NCI-H1694 (cell line): ENCODE measurements around the gene MAGI1.

Experiments used
- DNase-seq: peaks from one replicate; lab custom pipeline; 2025; lab: John Stamatoyannopoulos, UW

The MAGI1 gene

GRCh38 chr3:65945480-65945879 lies 93.2 kb downstream of the MAGI1 start:
- DNase-seq = no peak

GRCh38 chr3:65944252-65944651 lies 94.5 kb downstream of the MAGI1 start:
- DNase-seq = no peak

GRCh38 chr3:65939801-65940246 lies 98.9 kb downstream of the MAGI1 start:
- DNase-seq = no peak

DNA sequence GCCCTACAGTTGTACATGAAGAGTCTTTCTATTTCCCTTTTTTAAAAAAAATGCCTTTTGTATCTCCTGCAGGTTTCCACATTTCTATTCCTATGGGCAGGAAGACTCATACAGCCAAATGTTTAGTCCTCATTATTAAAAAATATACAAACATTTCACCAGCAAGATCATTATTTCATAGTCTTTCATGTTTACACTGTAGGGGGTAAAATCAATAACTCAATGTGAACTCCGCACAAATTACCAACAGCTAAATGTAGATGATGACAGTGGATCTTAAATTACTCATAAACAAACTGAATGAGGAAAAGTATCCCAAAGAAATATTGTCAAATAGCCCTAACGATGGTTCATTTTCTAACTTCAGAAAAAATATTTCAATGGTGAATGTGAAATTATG lies 99.5 kb downstream of the MAGI1 start:
- no peak for DNase-seq

- no peak for DNase-seq
These were observed 100.0 kb downstream of the MAGI1 start for GRCh38 chr3:65938676-65939075.

DNA sequence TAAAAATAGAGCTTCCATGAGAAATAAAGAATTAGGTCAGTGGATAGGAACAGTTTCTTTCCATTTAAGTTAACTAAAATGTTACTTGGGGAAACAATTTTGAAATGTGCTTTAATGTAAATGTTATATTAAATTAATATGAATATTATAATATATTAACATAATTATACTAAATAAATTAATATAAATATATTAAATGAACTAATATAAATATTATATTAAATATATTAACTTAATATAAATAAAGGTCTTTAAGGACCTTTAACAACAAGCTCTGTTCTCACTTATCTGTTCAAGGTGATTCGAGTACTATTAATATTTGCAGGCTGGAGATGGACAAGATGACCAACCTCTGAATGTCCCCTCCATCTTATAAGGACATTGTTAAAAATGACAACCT lies 100.6 kb downstream of the MAGI1 start:
- no peak for DNase-seq

GRCh38 chr3:65936908-65937638 lies 101.6 kb downstream of the MAGI1 start:
- no peak for DNase-seq

DNA sequence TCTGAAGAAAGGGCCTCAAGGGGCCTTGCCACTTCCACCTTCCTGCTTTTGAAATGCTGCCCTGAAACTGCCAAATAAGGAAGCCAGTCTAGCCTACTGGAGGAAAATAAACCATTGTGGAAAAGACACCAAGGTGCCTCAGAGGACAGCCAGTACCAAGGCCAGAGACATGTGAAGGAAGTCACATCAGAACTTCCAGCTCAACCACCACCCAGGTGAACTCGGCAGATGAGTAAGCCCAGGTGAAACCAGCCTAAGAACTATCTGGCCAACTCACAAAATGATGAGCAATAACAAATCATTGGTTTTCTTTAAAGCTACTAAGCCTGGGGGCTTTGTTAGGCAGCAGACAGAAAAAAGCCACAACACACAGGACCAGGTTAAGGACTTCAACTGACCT lies 103.0 kb downstream of the MAGI1 start:
- DNase-seq = no peak

GRCh38 chr3:65930648-65931047 lies 108.1 kb downstream of the MAGI1 start:
- no peak for DNase-seq

GRCh38 chr3:65928110-65928509 lies 110.6 kb downstream of the MAGI1 start:
- DNase-seq = no peak

- no peak for DNase-seq
These were observed 111.1 kb downstream of the MAGI1 start for GRCh38 chr3:65927576-65927975.

DNA sequence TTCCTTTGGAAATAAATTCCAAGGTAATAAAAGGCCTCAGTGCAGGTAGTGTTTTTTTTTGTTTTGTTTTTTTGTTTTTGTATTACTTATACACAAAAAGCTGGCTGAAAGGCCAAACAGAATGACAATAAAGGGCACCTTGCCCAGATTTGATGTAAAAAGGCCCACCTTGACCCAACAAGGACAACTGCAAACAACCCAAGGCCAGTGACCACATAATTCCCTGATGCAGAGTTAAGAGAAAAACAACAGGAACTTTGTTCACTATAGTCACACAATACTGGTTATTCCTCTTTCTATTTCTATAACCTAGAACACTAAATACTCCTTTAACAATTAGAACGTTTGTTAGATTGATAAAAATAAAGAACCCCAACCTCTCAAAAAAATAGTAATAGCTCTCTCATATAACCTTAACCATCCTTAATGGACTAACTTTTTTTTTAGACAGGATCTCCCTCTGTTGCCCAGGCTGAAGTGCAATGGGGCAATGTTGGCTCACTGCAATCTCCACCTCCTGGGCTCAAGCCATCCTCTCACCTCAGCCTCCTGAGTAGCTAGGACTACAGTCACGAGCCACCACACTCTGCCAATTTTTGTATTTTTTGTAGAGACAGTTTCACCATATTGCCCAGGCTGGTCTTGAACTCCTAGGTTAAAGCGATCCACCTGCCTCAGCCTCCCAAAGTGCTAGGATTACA lies 113.3 kb downstream of the MAGI1 start:
- no peak for DNase-seq

DNA sequence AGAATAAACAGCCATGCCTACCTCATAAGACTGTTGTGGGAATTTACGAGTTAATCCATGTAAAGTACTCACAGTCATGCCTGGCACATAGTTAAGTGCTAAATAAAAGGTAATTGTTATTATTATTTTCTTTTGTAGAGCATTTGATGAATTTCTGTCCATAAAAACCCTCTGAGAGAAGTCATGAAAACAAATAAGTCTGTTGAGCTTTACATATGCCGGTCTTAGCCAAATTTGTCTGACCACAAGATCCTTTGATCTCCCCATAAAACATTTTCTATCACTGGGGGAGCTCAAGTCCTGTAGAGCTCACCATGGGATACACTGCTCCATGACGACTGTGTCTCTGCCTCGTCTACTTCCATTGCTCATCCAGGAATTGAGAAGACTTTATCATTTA lies 114.0 kb downstream of the MAGI1 start:
- no peak for DNase-seq

- DNase-seq = no peak
These were observed 116.3 kb downstream of the MAGI1 start for GRCh38 chr3:65922441-65922840.

DNA sequence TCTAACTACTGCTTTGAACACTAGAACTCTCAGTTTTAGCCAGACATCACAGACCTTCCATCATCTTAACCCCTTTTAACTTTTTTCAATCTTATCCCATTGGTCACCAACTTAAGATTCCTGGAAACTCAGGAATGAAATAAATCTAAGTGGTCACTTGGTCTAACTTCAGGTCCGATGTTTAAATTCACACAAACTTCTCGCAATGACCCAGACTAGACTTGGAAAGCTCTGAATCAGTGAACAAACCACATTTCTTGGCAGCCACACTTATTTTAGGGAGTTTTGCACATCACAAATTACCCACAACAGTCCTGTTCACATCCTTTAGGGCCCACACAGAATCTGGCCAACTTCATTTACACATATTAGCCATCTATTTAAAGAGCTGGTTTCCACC lies 118.9 kb downstream of the MAGI1 start:
- no peak for DNase-seq

GRCh38 chr3:65915477-65915876 lies 123.2 kb downstream of the MAGI1 start:
- DNase-seq = no peak

- no peak for DNase-seq
These were observed 123.9 kb downstream of the MAGI1 start for GRCh38 chr3:65914740-65915367.

- no peak for DNase-seq
These were observed 124.5 kb downstream of the MAGI1 start for GRCh38 chr3:65914032-65914739.

- no peak for DNase-seq
These were observed 126.1 kb downstream of the MAGI1 start for GRCh38 chr3:65912647-65913046.

DNA sequence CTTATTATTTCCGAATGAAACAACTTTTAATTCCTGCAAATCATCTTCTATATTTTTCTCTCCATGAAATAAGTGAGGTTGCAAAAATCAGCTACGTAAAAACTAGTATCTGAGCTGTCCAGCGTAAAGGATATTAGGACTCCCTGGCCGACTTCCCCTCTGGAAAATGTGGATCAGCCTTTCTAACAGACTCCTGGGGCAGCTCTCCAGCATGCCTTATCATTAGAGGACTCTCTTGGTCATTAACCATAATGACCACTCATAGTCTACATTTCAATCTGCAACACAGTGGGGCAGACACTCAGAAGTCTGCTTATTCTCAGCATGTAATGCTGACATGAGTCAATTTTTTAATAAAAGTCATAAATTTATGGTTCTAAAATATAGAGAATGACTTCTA lies 130.1 kb downstream of the MAGI1 start:
- no peak for DNase-seq

- DNase-seq = no peak
These were observed 131.2 kb downstream of the MAGI1 start for GRCh38 chr3:65907232-65908130.

DNA sequence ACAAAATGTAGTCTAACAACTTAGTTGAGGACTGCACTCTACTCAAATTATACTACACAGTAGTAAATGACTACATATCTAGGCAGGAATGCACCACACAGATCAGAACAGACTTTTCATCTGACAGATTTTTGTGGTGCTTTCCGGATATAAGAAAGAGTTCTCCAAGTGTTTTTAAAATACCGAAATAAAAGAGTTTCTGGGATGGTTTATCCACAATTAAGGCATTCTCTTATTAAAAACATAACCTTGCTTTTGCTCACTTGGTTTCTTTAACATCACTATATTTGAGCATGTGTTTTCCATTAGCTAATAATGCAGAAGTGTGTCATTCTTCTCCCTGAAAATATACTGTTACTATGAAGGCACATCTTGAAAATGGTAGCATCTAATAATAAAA lies 132.9 kb downstream of the MAGI1 start:
- no peak for DNase-seq
